ENCODE results near the gene DNAJB11. TPM values are rescaled to one million over a fixed set of nuclear protein-coding genes. Genes with fewer than 3 reads are reported as not detected.

DNAJB11 gene
- total and polyA plus RNA-seq, 2 experiments from 2014 or later = 72.6 to 85.6 TPM

DNA sequence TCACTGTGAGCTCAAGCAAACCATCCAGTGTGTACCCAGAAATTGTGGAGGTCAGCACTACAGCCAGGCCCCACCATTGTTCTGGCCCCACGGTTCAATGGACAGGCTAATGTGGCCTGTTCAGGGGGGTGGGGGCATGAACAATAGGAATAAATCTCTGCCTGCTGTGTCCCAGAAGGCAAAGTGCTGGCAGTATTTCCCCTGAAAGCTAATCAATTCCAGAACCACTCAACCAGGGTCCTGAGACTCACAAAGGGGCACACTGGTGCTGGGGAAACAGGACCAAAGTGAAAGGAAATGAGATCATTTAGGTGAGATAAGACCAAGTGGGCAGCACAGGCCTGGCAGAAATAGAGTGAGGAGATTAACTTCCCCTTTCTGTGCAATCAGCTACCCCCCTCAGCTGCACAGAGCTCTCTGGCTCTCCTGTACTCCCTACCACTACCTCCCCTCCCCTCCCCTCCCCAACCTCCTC, 37.9 kb upstream of the DNAJB11 start:
- Mint-ChIP-seq H3K4me1 (peaks cover 10% of the 10 kb centered on the region), H3K27me3 (ENCODE audit: insufficient read depth, low read depth, poor library complexity) (peaks cover under 1% of the 10 kb centered on the region), H3K4me3 (no peak overlapping the region), H3K27ac (no peak overlapping the region), H3K9me3 (no peaks in the 10 kb centered on the region), H3K36me3 (ENCODE audit: low read depth) (no peaks in the 10 kb centered on the region)
- H4K20me1 ChIP-seq (replicated peaks; ENCODE audit: insufficient read depth) = no peaks in the 10 kb centered on the region
- DNase-seq (ENCODE audit: low spot score) (no peak), ATAC-seq (no peak)
- H3F3A ChIP-seq (replicated peaks; ENCODE audit: low read depth) = no peaks in the 10 kb centered on the region
- peaks cover 14% of the 10 kb centered on the region; the same call in 1 of the 2 replicates for H3K4me1 ChIP-seq (ENCODE audit: insufficient read depth)
- H3K9me2 ChIP-seq (ENCODE audit: insufficient read depth) = peaks cover 5% of the 10 kb centered on the region; the same call in 1 of the 2 replicates
- H2AFZ ChIP-seq = no peak overlapping the region
- no peak overlapping the region for H3K4me2 ChIP-seq
- no peaks in the 10 kb centered on the region for H3K79me2 ChIP-seq (replicated peaks; ENCODE audit: insufficient read depth)
- H3K27ac ChIP-seq (ENCODE audit: low read depth) = no peak overlapping the region
- no peak overlapping the region for H3K4me3 ChIP-seq
- TF ChIP-seq CREB1 (CRISPR knock-in tag; IDR thresholded peaks at IDR 0.05; ENCODE audit: low read depth) (no peak), ZNF331 (CRISPR knock-in tag; IDR thresholded peaks at IDR 0.05; ENCODE audit: low read depth) (no peak), STAT1 (IDR thresholded peaks at IDR 0.05; ENCODE audit: unreplicated experiment) (no peak), NANOG (IDR thresholded peaks at IDR 0.05; ENCODE audit: borderline replicate concordance) (no peak), JUNB (IDR thresholded peaks at IDR 0.05; ENCODE audit: unreplicated experiment) (no peak)
- TF ChIP-seq, protein P1, sequence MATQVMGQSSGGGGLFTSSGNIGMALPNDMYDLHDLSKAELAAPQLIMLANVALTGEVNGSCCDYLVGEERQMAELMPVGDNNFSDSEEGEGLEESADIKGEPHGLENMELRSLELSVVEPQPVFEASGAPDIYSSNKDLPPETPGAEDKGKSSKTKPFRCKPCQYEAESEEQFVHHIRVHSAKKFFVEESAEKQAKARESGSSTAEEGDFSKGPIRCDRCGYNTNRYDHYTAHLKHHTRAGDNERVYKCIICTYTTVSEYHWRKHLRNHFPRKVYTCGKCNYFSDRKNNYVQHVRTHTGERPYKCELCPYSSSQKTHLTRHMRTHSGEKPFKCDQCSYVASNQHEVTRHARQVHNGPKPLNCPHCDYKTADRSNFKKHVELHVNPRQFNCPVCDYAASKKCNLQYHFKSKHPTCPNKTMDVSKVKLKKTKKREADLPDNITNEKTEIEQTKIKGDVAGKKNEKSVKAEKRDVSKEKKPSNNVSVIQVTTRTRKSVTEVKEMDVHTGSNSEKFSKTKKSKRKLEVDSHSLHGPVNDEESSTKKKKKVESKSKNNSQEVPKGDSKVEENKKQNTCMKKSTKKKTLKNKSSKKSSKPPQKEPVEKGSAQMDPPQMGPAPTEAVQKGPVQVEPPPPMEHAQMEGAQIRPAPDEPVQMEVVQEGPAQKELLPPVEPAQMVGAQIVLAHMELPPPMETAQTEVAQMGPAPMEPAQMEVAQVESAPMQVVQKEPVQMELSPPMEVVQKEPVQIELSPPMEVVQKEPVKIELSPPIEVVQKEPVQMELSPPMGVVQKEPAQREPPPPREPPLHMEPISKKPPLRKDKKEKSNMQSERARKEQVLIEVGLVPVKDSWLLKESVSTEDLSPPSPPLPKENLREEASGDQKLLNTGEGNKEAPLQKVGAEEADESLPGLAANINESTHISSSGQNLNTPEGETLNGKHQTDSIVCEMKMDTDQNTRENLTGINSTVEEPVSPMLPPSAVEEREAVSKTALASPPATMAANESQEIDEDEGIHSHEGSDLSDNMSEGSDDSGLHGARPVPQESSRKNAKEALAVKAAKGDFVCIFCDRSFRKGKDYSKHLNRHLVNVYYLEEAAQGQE (IDR thresholded peaks at IDR 0.05; ENCODE audit: unreplicated experiment) = no peak
- TF ChIP-seq, protein P2, sequence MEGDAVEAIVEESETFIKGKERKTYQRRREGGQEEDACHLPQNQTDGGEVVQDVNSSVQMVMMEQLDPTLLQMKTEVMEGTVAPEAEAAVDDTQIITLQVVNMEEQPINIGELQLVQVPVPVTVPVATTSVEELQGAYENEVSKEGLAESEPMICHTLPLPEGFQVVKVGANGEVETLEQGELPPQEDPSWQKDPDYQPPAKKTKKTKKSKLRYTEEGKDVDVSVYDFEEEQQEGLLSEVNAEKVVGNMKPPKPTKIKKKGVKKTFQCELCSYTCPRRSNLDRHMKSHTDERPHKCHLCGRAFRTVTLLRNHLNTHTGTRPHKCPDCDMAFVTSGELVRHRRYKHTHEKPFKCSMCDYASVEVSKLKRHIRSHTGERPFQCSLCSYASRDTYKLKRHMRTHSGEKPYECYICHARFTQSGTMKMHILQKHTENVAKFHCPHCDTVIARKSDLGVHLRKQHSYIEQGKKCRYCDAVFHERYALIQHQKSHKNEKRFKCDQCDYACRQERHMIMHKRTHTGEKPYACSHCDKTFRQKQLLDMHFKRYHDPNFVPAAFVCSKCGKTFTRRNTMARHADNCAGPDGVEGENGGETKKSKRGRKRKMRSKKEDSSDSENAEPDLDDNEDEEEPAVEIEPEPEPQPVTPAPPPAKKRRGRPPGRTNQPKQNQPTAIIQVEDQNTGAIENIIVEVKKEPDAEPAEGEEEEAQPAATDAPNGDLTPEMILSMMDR (conservative IDR thresholded peaks at IDR 0.05; ENCODE audit: low read depth in 2 of 2) = no peak
- TF ChIP-seq, protein P3, sequence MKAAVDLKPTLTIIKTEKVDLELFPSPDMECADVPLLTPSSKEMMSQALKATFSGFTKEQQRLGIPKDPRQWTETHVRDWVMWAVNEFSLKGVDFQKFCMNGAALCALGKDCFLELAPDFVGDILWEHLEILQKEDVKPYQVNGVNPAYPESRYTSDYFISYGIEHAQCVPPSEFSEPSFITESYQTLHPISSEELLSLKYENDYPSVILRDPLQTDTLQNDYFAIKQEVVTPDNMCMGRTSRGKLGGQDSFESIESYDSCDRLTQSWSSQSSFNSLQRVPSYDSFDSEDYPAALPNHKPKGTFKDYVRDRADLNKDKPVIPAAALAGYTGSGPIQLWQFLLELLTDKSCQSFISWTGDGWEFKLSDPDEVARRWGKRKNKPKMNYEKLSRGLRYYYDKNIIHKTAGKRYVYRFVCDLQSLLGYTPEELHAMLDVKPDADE (IDR thresholded peaks at IDR 0.05) = no peak
- TF ChIP-seq, protein P4, sequence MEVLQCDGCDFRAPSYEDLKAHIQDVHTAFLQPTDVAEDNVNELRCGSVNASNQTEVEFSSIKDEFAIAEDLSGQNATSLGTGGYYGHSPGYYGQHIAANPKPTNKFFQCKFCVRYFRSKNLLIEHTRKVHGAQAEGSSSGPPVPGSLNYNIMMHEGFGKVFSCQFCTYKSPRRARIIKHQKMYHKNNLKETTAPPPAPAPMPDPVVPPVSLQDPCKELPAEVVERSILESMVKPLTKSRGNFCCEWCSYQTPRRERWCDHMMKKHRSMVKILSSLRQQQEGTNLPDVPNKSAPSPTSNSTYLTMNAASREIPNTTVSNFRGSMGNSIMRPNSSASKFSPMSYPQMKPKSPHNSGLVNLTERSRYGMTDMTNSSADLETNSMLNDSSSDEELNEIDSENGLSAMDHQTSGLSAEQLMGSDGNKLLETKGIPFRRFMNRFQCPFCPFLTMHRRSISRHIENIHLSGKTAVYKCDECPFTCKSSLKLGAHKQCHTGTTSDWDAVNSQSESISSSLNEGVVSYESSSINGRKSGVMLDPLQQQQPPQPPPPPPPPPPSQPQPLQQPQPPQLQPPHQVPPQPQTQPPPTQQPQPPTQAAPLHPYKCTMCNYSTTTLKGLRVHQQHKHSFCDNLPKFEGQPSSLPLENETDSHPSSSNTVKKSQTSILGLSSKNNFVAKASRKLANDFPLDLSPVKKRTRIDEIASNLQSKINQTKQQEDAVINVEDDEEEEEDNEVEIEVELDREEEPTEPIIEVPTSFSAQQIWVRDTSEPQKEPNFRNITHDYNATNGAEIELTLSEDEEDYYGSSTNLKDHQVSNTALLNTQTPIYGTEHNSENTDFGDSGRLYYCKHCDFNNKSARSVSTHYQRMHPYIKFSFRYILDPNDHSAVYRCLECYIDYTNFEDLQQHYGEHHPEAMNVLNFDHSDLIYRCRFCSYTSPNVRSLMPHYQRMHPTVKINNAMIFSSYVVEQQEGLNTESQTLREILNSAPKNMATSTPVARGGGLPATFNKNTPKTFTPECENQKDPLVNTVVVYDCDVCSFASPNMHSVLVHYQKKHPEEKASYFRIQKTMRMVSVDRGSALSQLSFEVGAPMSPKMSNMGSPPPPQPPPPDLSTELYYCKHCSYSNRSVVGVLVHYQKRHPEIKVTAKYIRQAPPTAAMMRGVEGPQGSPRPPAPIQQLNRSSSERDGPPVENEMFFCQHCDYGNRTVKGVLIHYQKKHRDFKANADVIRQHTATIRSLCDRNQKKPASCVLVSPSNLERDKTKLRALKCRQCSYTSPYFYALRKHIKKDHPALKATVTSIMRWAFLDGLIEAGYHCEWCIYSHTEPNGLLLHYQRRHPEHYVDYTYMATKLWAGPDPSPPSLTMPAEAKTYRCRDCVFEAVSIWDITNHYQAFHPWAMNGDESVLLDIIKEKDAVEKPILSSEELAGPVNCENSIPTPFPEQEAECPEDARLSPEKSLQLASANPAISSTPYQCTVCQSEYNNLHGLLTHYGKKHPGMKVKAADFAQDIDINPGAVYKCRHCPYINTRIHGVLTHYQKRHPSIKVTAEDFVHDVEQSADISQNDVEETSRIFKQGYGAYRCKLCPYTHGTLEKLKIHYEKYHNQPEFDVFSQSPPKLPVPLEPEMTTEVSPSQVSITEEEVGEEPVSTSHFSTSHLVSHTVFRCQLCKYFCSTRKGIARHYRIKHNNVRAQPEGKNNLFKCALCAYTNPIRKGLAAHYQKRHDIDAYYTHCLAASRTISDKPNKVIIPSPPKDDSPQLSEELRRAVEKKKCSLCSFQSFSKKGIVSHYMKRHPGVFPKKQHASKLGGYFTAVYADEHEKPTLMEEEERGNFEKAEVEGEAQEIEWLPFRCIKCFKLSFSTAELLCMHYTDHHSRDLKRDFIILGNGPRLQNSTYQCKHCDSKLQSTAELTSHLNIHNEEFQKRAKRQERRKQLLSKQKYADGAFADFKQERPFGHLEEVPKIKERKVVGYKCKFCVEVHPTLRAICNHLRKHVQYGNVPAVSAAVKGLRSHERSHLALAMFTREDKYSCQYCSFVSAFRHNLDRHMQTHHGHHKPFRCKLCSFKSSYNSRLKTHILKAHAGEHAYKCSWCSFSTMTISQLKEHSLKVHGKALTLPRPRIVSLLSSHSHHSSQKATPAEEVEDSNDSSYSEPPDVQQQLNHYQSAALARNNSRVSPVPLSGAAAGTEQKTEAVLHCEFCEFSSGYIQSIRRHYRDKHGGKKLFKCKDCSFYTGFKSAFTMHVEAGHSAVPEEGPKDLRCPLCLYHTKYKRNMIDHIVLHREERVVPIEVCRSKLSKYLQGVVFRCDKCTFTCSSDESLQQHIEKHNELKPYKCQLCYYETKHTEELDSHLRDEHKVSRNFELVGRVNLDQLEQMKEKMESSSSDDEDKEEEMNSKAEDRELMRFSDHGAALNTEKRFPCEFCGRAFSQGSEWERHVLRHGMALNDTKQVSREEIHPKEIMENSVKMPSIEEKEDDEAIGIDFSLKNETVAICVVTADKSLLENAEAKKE (CRISPR knock-in tag; IDR thresholded peaks at IDR 0.05) = no peak
- no peaks in the 10 kb centered on the region for H3K36me3 ChIP-seq (ENCODE audit: insufficient read depth)
- H3K27me3 ChIP-seq (ENCODE audit: insufficient read depth) = no peaks in the 10 kb centered on the region
